Spleen (tissue), 11 donors: ENCODE data around the gene BMAL2. TPM values are rescaled to one million over a fixed set of nuclear protein-coding genes. Genes with fewer than 3 reads are reported as not detected.

Source experiments
- DNase-seq: peaks from one replicate; pipeline ENCODE4 v3.0.0-alpha.2; 2020
- H3K27ac ChIP-seq, 8 donors: fragments of 200-600 bp; sonication (generic) in 7 of 8; 1 replicate in 4 of 8; 2 replicates in 4 of 8; pipeline versions ENCODE4 v1.5.0 to v1.8.0; 2016 to 2021; ENCODE audit warnings: inconsistent platforms in 4 of 8, mild to moderate bottlenecking in 4 of 8, moderate library complexity in 1 of 8
- H3K27me3 ChIP-seq, 7 donors: fragments of 200-600 bp; sonication (generic) in 6 of 7; replicated peaks in 1 of 7; 1 replicate in 4 of 7; 2 replicates in 3 of 7; pipeline versions ENCODE4 v1.5.0 to v1.8.0; 2016 to 2021; ENCODE audit warnings: inconsistent platforms in 3 of 7, mild to moderate bottlenecking in 1 of 7
- H3K36me3 ChIP-seq, 6 donors: fragments of 200-600 bp; sonication (generic) in 5 of 6; 1 replicate in 4 of 6; 2 replicates in 2 of 6; pipeline versions ENCODE4 v1.5.0 to v1.8.0; 2016 to 2021; ENCODE audit warnings: inconsistent platforms in 2 of 6
- H3K4me1 ChIP-seq, 6 donors: fragments of 200-600 bp; sonication (generic) in 5 of 6; 1 replicate in 3 of 6; 2 replicates in 3 of 6; pipeline versions ENCODE4 v1.5.0 to v1.8.0; 2016 to 2021; ENCODE audit warnings: inconsistent platforms in 3 of 6
- H3K4me3 ChIP-seq, 8 donors: fragments of 200-600 bp; sonication (generic) in 7 of 8; 1 replicate in 4 of 8; 2 replicates in 4 of 8; pipeline versions ENCODE4 v1.5.0 to v1.8.0; 2016 to 2021; ENCODE audit warnings: inconsistent platforms in 4 of 8, mild to moderate bottlenecking in 4 of 8, moderate library complexity in 2 of 8
- H3K9me3 ChIP-seq, 8 donors: fragments of 200-600 bp; sonication (generic) in 7 of 8; 1 replicate in 4 of 8; 2 replicates in 4 of 8; pipeline versions ENCODE4 v1.5.0 to v1.8.0; 2016 to 2021; ENCODE audit warnings: inconsistent platforms in 4 of 8
- POLR2A ChIP-seq, 3 donors: fragments of 450-650 bp; IDR thresholded peaks; one replicate each; pipeline ENCODE4 v1.5.1; 2017; ENCODE audit warnings: antibody characterized with exemption in 3 of 3, mild to moderate bottlenecking in 1 of 3
- POLR2AphosphoS5 ChIP-seq, 3 donors: sonication (generic); formaldehyde crosslinking; IDR thresholded peaks; one replicate each; pipeline ENCODE4 v1.5.1; 2017; ENCODE audit warnings: antibody characterized with exemption in 3 of 3
- WGBS, 5 donors: extraction: QIAGEN DNeasy Blood & Tissue Kit in 3 of 5; methylation state at CpG; one replicate each; pipeline versions ENCODE4 v1.1.5 to v1.1.7; 2013 to 2018; 5-methylcytosine and 5-hydroxymethylcytosine counted together
- intact Hi-C: fragments of 100-400 bp; cut with DNase I; formaldehyde crosslinking; loops from one replicate; pipeline ENCODE4 v1.15.0; 2023; ENCODE audit warnings: low total_unique reads
- polyA plus RNA-seq, 3 donors: library from polyadenylated mRNA; stranded (reverse); fragments of 200-250 nt; gene quantifications; one replicate each; pipeline ENCODE4 v1.2.1, GENCODE V29; 2013
- total RNA-seq, 7 donors: library from RNA; depleted of rRNA in 3 of 7; stranded (reverse); fragments of >200 nt in 3 of 7; fragmentation: NEBNext Ultra II Directional in 4 of 7; extraction: Animal tissue kit (Norgen Biotek cat#: 25700) in 4 of 7; gene quantifications; one replicate each; pipeline versions ENCODE4 v1.1.0 to v1.2.1, GENCODE V29; 2016 to 2021
- TF ChIP-seq, protein P1 (sequence below), 11 experiments: fragments of 200-600 bp in 7 of 11; fragments of 450-650 bp in 4 of 11; sonication (generic) in 4 of 11; IDR thresholded peaks in 8 of 11; conservative IDR thresholded peaks in 3 of 11; 1 replicate in 7 of 11; 2 replicates in 4 of 11; pipeline versions ENCODE4 v1.4.0 to v1.8.0; 2016 to 2021; ENCODE audit warnings: antibody characterized with exemption in 11 of 11, inconsistent platforms in 4 of 11, mild to moderate bottlenecking in 1 of 11
- donor health status: healthy with polysubstance abuse.
- donor health status: DM: no; HTN: no; CAD: no; lungs with moderate emphysema.
- donor health status: DM: no; HTN: no; CAD: no.
- donor health status: Bipolar disorder and iron deficiency.
- donor health status: healthy.
- donor health status: DM: no; HTN: no; CAD: no.
- donor health status: DM: yes; HTN: yes; CAD: no.

Gene BMAL2
- total and polyA plus RNA-seq, 10 donors, result 0.67 to 3.7 (median 1.6) TPM

DNA sequence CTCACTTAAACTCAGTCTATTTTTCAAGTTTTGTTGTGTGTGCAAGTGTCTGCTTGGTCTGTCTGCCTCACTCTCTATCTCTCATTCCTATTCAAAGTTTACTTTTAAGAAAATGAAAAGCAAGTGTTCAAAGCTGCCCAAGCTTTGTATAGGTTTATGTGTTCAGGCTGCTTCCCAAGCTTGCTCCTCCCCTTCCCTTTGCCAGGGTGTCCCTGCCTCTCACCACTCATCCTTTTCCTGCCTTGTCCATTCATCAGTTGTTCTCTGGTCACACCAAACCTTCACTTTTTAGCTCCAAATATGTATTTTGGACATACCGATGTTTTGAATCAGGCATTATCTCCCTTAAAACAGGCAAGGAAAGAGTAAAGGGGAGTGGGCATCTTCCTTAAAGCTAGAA, 47.2 kb upstream of the BMAL2 start:
- intact Hi-C loops, result no loop called here
- peaks cover 0 to 19% (median 6%) of the 10 kb centered on the region in 6 donors for H3K4me1 ChIP-seq
- no peak for DNase-seq
- H3K9me3 ChIP-seq, result no peaks in the 10 kb centered on the region
- H3K4me3 ChIP-seq, result no peak overlapping the region
- peak overlapping the region in 2 of 8 donors; percentile 28 to 38 for H3K27ac ChIP-seq
- TF ChIP-seq POLR2A (IDR thresholded peaks at IDR 0.05) (no peak), POLR2AphosphoS5 (IDR thresholded peaks at IDR 0.05) (no peak)
- TF ChIP-seq, protein P1, sequence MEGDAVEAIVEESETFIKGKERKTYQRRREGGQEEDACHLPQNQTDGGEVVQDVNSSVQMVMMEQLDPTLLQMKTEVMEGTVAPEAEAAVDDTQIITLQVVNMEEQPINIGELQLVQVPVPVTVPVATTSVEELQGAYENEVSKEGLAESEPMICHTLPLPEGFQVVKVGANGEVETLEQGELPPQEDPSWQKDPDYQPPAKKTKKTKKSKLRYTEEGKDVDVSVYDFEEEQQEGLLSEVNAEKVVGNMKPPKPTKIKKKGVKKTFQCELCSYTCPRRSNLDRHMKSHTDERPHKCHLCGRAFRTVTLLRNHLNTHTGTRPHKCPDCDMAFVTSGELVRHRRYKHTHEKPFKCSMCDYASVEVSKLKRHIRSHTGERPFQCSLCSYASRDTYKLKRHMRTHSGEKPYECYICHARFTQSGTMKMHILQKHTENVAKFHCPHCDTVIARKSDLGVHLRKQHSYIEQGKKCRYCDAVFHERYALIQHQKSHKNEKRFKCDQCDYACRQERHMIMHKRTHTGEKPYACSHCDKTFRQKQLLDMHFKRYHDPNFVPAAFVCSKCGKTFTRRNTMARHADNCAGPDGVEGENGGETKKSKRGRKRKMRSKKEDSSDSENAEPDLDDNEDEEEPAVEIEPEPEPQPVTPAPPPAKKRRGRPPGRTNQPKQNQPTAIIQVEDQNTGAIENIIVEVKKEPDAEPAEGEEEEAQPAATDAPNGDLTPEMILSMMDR (IDR thresholded peaks at IDR 0.05 in 8 of 11, conservative IDR thresholded peaks at IDR 0.05 in 3 of 11), result no peak
- H3K36me3 ChIP-seq, result peaks cover 0 to 3% (median 0%) of the 10 kb centered on the region in 6 donors
- WGBS, 5 donors, result 92 to 93% (median 93%) methylated on average over 1 of the region's 1 CpG
- H3K27me3 ChIP-seq, result no peaks in the 10 kb centered on the region

DNA sequence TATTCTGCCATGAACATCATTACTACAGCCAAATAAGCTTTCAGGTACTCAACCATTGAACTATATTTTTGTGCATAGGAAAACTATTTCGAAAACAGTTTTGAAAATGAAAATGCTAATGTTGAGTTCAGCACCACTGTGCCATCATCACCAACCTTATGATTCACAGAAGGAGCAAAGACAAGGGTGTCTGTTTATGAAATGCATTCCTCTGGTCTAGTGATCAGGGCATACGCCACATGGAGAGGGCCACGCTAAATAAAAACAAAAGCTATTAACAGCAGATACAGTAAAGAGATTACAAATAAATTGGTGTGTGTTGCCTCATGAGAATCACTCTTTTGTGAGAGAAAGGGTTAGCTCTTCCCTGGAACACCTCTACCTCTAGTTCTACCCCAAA, 43.2 kb upstream of the BMAL2 start:
- intact Hi-C loops, result no loop called here
- WGBS, 5 donors, result 91 to 97% (median 92%) methylated on average over 3 of the region's 3 CpGs
- no peak for TF ChIP-seq POLR2AphosphoS5 (IDR thresholded peaks at IDR 0.05)
- TF ChIP-seq, protein P1 (IDR thresholded peaks at IDR 0.05 in 8 of 11, conservative IDR thresholded peaks at IDR 0.05 in 3 of 11), result no peak
- TF ChIP-seq POLR2A (IDR thresholded peaks at IDR 0.05), result no peak

DNA sequence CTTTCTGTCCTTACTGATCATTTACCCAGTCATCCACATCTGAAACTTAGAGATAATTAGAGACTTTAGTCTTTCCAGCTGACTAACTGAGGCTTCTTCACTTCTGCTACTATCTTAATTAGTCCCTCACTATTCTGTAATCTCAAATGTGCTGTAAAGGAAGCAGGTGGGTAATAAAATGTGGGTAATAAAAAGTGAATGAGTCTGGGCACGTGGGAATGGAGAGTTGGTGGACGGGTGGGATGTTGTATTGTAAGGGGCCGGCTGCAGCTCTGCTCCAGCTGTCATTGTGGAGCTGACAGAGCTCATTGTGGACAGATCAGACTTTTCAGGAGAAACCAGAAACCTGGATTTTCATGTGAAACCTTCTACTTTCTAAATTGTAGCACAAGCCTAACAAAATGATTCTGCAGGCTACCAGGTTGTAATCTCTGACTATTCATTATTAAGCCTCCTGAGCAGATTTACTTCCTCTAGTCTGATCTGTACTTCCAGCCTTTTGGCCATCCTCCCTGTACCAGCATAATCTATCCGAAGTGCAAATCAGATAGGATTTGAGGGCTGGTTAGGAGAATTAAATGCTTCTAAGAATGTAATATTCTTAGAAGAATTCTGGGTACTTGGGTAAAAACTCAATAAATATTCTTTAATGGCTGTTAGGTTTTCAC, 42.0 kb upstream of the BMAL2 start:
- no peak for TF ChIP-seq POLR2AphosphoS5 (IDR thresholded peaks at IDR 0.05)
- TF ChIP-seq, protein P1 (IDR thresholded peaks at IDR 0.05 in 8 of 11, conservative IDR thresholded peaks at IDR 0.05 in 3 of 11), result no peak
- TF ChIP-seq POLR2A (IDR thresholded peaks at IDR 0.05), result no peak
- intact Hi-C loops, result no loop called here
- WGBS, 5 donors, result 75 to 78% (median 77%) methylated on average over 4 of the region's 4 CpGs

More for the DNA sequence above, 43.2 kb upstream of the BMAL2 start:
- no peak for DNase-seq
- H3K27me3 ChIP-seq, result no peaks in the 10 kb centered on the region
- no peak overlapping the region for H3K4me3 ChIP-seq
- H3K36me3 ChIP-seq, result no peaks in the 10 kb centered on the region
- H3K9me3 ChIP-seq, result no peaks in the 10 kb centered on the region
- no peak overlapping the region for H3K27ac ChIP-seq
- peaks cover 0 to 38% (median 9%) of the 10 kb centered on the region in 6 donors for H3K4me1 ChIP-seq

DNA sequence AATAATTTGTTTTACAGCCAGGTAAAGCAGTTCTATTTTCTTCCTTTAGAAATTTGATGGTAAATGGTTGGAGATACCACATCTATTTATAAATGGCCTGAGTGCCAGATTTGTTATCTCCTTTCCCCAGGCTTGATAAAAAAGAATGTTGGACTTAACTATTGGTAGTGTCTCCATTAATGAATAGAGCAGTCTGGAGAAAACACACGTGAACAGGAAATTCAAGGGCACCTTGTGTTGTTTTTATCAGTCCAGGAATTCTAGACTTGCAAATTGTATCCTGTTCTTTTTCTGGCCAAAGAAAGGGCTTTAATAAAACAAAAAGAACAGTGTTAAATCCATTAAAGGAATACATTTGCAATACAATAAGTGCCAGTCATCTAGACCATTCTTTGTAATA, 40.8 kb upstream of the BMAL2 start:
- Histone ChIP-seq H3K36me3 (no peaks in the 10 kb centered on the region), H3K4me3 (no peak overlapping the region), H3K27ac (peak overlapping the region in 1 of 8 donors; percentile 19), H3K27me3 (no peaks in the 10 kb centered on the region), H3K4me1 (peaks cover 0 to 24% (median 0%) of the 10 kb centered on the region in 6 donors), H3K9me3 (no peaks in the 10 kb centered on the region)
- no peak for DNase-seq
- WGBS, 5 donors, result 38 to 59% (median 47%) methylated on average over 1 of the region's 1 CpG
- TF ChIP-seq, protein P1 (IDR thresholded peaks at IDR 0.05 in 8 of 11, conservative IDR thresholded peaks at IDR 0.05 in 3 of 11), result no peak
- no peak for TF ChIP-seq POLR2AphosphoS5 (IDR thresholded peaks at IDR 0.05)
- TF ChIP-seq POLR2A (IDR thresholded peaks at IDR 0.05), result no peak
- intact Hi-C loops, result no loop called here

More for the DNA sequence above, 42.0 kb upstream of the BMAL2 start:
- DNase-seq, result no peak
- Histone ChIP-seq H3K27ac (no peak overlapping the region), H3K27me3 (no peaks in the 10 kb centered on the region), H3K9me3 (no peaks in the 10 kb centered on the region), H3K4me1 (peaks cover 0 to 26% (median under 1%) of the 10 kb centered on the region in 6 donors), H3K4me3 (no peak overlapping the region), H3K36me3 (no peaks in the 10 kb centered on the region)
